Transverse colon (tissue), 4 donors: ENCODE results near the gene ZNF407. TPM values are rescaled to one million over a fixed set of nuclear protein-coding genes. Genes with fewer than 3 reads are reported as not detected.

ENCODE experiments used
- DNase-seq: peaks from one replicate; pipeline ENCODE4 v3.0.0-alpha.2; 2019
- H3K27ac ChIP-seq, 4 donors: fragments of 200-600 bp; sonication (generic); 2 replicates each; pipeline ENCODE4 v1.5.1; 2016 to 2018; ENCODE audit warnings: inconsistent platforms in 4 of 4
- H3K27me3 ChIP-seq: fragments of 200-600 bp; sonication (generic); 2 replicates; pipeline ENCODE4 v1.5.1; 2017; ENCODE audit warnings: inconsistent platforms
- H3K36me3 ChIP-seq, 4 donors: fragments of 200-600 bp; sonication (generic); 2 replicates each; pipeline ENCODE4 v1.5.1; 2017 to 2019; ENCODE audit warnings: inconsistent platforms in 4 of 4
- H3K4me1 ChIP-seq, 4 donors: fragments of 200-600 bp; sonication (generic); 2 replicates each; pipeline ENCODE4 v1.5.1; 2017 to 2020; ENCODE audit warnings: inconsistent platforms in 4 of 4
- H3K4me3 ChIP-seq, 4 donors: fragments of 200-600 bp; sonication (generic); 1 replicate in 1 of 4; 2 replicates in 3 of 4; pipeline versions ENCODE4 v1.5.1 to v1.6.1; 2017 to 2019; ENCODE audit warnings: inconsistent platforms in 4 of 4
- H3K9me3 ChIP-seq, 2 donors: fragments of 200-600 bp; sonication (generic); 2 replicates each; pipeline ENCODE4 v1.5.1; 2017 to 2019; ENCODE audit warnings: inconsistent platforms in 2 of 2
- EP300 ChIP-seq: sonication (generic); formaldehyde crosslinking; IDR thresholded peaks from one replicate; pipeline ENCODE4 v1.6.1; 2017; ENCODE audit warnings: antibody characterized with exemption, low read depth
- POLR2A ChIP-seq: fragments of 450-650 bp; IDR thresholded peaks from one replicate; pipeline ENCODE4 v1.6.1; 2016; ENCODE audit warnings: antibody characterized with exemption, mild to moderate bottlenecking, moderate library complexity
- POLR2AphosphoS5 ChIP-seq, 3 donors: sonication (generic); formaldehyde crosslinking; IDR thresholded peaks; one replicate each; pipeline ENCODE4 v1.6.1; 2016; ENCODE audit warnings: antibody characterized with exemption in 3 of 3
- WGBS, 2 donors: methylation state at CpG; one replicate each; pipeline ENCODE4 v1.1.5; 2018; ENCODE audit warnings: low coverage in 1 of 2; 5-methylcytosine and 5-hydroxymethylcytosine counted together
- in situ Hi-C, 4 donors: fragments of 200-750 bp; cut with MboI; loops; one replicate each; pipeline versions ENCODE4 v1.15.0 to v1.15.1; 2017; ENCODE audit warnings: low sequenced_read_pairs in 3 of 4, low pct_ligation_motif_present in 1 of 4, low pct_unique_long_range_greater_than_20kb in 1 of 4
- intact Hi-C: fragments of 100-400 bp; cut with DNase I; formaldehyde crosslinking; loops from one replicate; pipeline ENCODE4 v1.15.1; 2023; ENCODE audit warnings: low total_unique reads
- total RNA-seq, 4 donors: library from RNA; depleted of rRNA; stranded (reverse); fragments of >200 nt; gene quantifications; one replicate each; pipeline ENCODE4 v1.1.0, GENCODE V29; 2016
- TF ChIP-seq, protein P1 (sequence below), 5 experiments: fragments of 200-600 bp in 3 of 5; fragments of 450-650 bp in 2 of 5; sonication (generic) in 3 of 5; IDR thresholded peaks; 1 replicate in 2 of 5; 2 replicates in 3 of 5; pipeline ENCODE4 v1.5.1; 2016 to 2017; ENCODE audit warnings: antibody characterized with exemption in 5 of 5, inconsistent platforms in 3 of 5, mild to moderate bottlenecking in 2 of 5, moderate library complexity in 1 of 5

ZNF407 gene
- total RNA-seq, 4 donors from 2014 or later: 13.5 to 24.1 (median 20.1) TPM

DNA sequence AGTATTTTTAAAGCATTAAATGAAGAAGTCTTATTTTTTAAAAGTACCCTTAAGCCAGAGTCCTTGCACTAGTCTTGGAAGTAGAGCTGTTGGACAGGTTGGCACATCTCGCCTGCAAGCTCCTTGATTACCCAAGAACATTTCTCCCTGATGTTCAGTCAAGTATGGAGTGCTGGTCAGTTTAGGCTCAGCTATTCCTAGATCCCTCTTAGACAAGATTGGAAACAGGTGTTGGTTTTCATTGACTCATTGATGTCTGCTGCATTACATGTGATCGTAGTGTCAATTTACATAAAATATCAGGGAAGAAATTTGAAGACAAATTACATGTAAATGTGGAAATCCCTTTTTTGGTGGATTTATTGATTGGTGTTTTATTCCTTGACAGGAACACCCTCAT is 170.4 kb downstream of the ZNF407 start:
- DNase-seq: no peak
- no peaks in the 10 kb centered on the region for H3K27me3 ChIP-seq
- in situ Hi-C loops (no loop called here), intact Hi-C loops (no loop called here)
- WGBS, 2 donors: 98 to 100% methylated on average over 1 to 2 of the region's 2 CpGs
- no peaks in the 10 kb centered on the region for H3K9me3 ChIP-seq
- no peak overlapping the region for H3K27ac ChIP-seq
- TF ChIP-seq POLR2A: no peak
- TF ChIP-seq, protein P1, sequence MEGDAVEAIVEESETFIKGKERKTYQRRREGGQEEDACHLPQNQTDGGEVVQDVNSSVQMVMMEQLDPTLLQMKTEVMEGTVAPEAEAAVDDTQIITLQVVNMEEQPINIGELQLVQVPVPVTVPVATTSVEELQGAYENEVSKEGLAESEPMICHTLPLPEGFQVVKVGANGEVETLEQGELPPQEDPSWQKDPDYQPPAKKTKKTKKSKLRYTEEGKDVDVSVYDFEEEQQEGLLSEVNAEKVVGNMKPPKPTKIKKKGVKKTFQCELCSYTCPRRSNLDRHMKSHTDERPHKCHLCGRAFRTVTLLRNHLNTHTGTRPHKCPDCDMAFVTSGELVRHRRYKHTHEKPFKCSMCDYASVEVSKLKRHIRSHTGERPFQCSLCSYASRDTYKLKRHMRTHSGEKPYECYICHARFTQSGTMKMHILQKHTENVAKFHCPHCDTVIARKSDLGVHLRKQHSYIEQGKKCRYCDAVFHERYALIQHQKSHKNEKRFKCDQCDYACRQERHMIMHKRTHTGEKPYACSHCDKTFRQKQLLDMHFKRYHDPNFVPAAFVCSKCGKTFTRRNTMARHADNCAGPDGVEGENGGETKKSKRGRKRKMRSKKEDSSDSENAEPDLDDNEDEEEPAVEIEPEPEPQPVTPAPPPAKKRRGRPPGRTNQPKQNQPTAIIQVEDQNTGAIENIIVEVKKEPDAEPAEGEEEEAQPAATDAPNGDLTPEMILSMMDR (IDR thresholded peaks at IDR 0.05): no peak
- TF ChIP-seq POLR2AphosphoS5 (IDR thresholded peaks at IDR 0.05): no peak
- TF ChIP-seq EP300: no peak
- no peaks in the 10 kb centered on the region for H3K36me3 ChIP-seq
- H3K4me3 ChIP-seq: no peak overlapping the region
- no peaks in the 10 kb centered on the region for H3K4me1 ChIP-seq

DNA sequence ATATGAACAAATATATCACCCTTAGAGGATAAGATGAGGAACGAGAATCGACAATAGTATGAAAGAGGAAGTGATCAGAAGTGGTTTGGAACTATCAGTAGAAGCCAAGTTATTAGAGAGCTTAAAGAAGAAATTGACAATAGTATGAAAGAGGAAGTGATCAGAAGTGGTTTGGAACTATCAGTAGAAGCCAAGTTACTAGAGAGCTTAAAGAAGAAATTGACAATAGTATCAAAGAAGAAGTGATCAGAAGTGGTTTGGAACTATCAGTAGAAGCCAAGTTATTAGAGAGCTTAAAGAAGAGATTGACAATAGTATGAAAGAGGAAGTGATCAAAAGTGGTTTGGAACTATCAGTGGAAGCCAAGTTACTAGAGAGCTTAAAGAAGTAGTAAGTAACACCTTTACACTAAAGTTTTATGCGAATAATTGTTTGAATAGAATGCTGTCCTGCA is 175.5 kb downstream of the ZNF407 start:
- 82 to 89% methylated on average over 3 of the region's 3 CpGs for WGBS, 2 donors
- H3K27me3 ChIP-seq: no peaks in the 10 kb centered on the region
- H3K4me3 ChIP-seq: no peak overlapping the region
- no peak for DNase-seq
- no peak overlapping the region for H3K27ac ChIP-seq
- no peaks in the 10 kb centered on the region for H3K36me3 ChIP-seq
- in situ Hi-C loops (no loop called here), intact Hi-C loops (no loop called here)
- H3K9me3 ChIP-seq: no peaks in the 10 kb centered on the region
- no peak for TF ChIP-seq EP300
- no peak for TF ChIP-seq POLR2AphosphoS5 (IDR thresholded peaks at IDR 0.05)
- TF ChIP-seq, protein P1 (IDR thresholded peaks at IDR 0.05): no peak
- no peak for TF ChIP-seq POLR2A
- H3K4me1 ChIP-seq: no peaks in the 10 kb centered on the region

DNA sequence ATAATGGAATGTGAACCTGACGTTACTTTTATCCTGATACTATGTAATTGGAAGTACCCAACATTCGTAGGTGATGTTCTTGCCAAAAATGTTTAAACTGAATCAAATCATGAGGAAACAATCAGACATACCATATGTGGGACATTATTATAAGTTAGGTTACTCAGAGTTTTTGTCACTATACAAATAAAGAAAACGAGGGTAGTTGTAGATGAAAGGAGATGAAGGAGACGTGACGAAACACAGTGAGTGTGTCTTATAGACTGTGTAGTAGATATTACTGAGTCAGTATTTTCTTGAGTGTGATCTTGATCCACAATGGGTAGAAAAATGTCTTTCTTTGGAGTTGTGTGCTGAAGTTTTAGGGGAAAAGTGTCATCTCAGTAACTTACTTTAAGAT is 176.8 kb downstream of the ZNF407 start:
- Histone ChIP-seq H3K36me3 (no peaks in the 10 kb centered on the region), H3K27ac (no peak overlapping the region), H3K4me1 (no peaks in the 10 kb centered on the region), H3K27me3 (no peaks in the 10 kb centered on the region), H3K9me3 (no peaks in the 10 kb centered on the region), H3K4me3 (no peak overlapping the region)
- TF ChIP-seq POLR2AphosphoS5 (IDR thresholded peaks at IDR 0.05) (no peak), EP300 (no peak), POLR2A (no peak)
- TF ChIP-seq, protein P1 (IDR thresholded peaks at IDR 0.05): no peak
- intact Hi-C loops (no loop called here), in situ Hi-C loops (no loop called here)
- DNase-seq: no peak
- 92 to 94% methylated on average over 5 of the region's 5 CpGs for WGBS, 2 donors

DNA sequence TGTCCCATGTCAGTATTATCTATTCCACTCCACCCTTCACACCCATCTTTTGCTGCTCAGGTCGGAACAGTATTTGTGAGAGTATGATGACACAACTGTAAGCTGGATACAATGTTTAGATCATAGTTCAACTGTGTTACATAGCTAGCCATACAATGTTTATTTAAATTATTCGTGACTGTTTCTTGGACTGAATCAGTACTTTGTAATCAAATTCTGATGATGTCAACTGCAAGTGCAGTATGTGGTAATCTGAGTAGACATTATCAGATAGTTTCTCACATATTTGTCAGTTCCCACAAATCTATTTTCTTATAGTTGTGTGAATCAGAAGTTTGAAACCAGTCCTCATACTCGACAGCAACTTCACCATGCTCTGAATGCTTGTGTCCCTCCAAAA is 177.6 kb downstream of the ZNF407 start:
- in situ Hi-C loops (no loop called here), intact Hi-C loops (no loop called here)
- Histone ChIP-seq H3K4me3 (no peak overlapping the region), H3K36me3 (no peaks in the 10 kb centered on the region), H3K9me3 (no peaks in the 10 kb centered on the region), H3K27ac (no peak overlapping the region), H3K4me1 (no peaks in the 10 kb centered on the region), H3K27me3 (no peaks in the 10 kb centered on the region)
- no peak for DNase-seq
- WGBS, 2 donors: 69 to 85% methylated on average over 3 of the region's 3 CpGs
- TF ChIP-seq, protein P1 (IDR thresholded peaks at IDR 0.05): no peak
- TF ChIP-seq EP300 (no peak), POLR2AphosphoS5 (IDR thresholded peaks at IDR 0.05) (no peak), POLR2A (no peak)
